ENCODE measurements around the gene INPP4A.
"Not testable (repeated sequence)": the region's sequence is repeated elsewhere in the genome, so short reads cannot be mapped to it uniquely, and the experiment has no call there.

INPP4A gene

DNA sequence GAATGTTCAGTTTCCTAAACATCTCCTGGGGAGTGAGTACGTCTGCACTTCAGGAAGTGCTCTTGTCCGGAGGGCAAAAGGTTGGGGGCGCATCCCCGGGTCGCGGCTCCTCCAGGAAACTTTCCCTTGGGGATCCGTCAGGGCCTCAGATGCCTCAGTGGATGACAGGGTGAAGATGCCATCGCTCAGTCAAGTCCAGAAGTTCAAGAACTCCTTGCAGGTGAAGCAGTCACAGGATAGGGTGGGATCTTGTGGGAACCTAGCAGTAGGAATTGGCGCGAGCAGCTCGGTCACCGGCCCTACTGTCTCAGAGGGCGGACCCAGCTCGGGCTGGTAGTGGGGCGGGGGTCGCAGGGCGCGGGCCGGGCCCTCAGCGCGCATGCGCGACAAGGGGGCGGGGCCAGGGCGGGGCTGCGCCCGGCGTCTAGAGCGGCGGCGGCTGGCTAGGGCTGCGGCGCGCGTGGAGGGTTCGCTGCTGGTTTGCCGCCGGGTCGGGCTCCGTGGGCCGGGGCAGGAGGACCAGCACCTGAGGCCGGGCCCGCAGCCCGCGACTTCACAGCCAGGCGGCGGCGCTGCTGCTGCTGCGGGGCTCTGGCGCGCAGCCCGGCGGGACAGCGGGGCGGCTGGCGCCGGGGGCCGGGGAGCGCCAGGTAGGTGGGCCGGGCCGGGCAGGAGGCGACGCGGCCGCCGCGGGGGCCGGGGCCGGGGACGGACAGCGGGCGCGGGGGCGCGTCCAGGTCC, at the start of gene INPP4A:
Gene INPP4A (plus strand): TSS at position 423 of the 741 bp plus-strand sequence. CDS start 75,191 bp downstream, outside the sequence.
- DNase-seq, result peak in 1 of 2 donors; percentile 67

DNA sequence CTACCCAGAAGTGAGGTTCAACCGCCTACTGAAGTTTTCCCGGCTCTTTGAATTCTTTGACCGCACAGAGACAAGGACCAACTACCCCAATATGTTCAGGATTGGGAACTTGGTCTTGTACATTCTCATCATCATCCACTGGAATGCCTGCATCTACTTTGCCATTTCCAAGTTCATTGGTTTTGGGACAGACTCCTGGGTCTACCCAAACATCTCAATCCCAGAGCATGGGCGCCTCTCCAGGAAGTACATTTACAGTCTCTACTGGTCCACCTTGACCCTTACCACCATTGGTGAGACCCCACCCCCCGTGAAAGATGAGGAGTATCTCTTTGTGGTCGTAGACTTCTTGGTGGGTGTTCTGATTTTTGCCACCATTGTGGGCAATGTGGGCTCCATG, 48.7 kb upstream of the INPP4A start:
- no peak for DNase-seq

DNA sequence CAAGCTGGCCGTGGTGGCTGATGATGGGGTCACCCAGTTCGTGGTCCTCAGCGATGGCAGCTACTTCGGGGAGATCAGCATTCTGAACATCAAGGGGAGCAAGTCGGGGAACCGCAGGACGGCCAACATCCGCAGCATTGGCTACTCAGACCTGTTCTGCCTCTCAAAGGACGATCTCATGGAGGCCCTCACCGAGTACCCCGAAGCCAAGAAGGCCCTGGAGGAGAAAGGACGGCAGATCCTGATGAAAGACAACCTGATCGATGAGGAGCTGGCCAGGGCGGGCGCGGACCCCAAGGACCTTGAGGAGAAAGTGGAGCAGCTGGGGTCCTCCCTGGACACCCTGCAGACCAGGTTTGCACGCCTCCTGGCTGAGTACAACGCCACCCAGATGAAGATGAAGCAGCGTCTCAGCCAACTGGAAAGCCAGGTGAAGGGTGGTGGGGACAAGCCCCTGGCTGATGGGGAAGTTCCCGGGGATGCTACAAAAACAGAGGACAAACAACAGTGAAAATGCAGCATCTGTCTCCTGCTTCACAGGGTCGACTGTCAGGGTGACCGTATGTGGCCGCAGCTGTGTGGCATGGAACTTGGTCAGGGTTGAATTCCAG, 47.8 kb upstream of the INPP4A start:
- no peak for DNase-seq

DNA sequence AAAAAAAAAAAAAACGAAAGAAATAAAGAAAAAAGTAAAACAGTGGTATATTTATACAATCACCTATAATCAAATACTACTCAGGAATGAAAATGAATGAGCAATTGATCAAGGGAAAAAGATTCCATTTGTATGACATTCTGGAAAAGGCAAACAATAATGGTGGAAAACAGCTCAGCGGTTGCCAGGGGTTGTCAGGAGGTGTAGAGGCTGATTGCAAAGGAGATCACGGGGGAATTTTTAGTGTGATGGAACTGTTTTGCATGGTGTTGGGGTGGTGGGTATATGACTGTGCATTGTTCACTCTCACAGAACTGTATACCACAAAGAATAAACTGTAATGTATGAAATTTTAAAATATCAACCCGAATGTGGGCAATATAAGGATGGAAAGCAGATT, 45.5 kb upstream of the INPP4A start:
- no peak for DNase-seq

DNA sequence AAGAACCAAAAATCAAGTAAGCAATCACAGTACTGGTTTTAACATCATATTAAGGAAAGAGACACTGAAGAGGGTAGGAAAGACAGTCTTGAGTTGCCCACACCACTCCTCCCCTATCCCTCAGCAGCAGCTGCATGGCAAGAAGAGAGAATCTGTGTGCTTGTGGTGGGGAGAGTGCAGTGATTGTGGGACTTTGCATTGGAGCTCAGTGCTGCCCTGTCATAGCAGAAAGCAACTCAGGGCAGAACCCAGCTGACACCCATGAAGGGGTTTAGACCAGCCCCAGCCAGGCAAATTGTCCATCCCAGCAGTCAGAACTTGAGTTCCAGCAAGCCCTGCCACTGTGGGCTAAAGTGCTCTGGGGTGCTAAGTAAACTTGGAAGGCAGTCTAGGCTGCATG, 40.8 kb upstream of the INPP4A start:
- DNase-seq, result no peak

DNA sequence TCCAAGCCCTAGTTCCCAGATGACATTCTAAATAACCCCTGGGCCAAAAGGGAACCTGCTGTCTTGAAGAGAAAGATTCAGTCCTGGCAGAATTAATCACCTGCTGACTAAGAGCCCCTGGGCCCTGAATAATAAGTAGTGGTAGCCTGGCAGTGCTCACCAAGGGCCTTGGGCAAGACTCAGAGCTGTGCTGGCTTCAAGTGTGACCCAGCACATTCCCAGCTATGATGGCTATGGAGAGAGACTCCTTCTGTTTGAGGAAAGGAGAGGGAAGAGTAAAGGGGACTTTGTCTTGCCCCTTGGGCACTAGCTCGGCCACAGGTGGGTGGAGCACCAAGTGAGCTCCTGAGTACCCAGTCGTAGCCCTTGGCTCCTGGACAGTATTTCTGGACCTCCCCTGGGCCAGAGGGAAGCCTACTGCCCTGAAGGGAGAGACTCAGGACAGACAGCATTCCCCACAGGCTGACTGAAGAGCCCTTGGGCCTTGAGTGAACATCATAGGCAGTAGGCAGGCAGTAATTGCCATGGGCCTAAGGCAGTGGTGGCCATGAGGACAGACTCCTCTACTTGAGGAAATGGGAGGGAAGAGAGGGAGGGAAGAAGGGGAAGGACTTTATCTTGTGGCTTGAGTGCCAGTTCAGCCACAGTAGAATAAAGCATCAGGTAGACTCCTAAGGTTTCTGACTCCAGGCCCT, 40.0 kb upstream of the INPP4A start:
- no peak for DNase-seq

DNA sequence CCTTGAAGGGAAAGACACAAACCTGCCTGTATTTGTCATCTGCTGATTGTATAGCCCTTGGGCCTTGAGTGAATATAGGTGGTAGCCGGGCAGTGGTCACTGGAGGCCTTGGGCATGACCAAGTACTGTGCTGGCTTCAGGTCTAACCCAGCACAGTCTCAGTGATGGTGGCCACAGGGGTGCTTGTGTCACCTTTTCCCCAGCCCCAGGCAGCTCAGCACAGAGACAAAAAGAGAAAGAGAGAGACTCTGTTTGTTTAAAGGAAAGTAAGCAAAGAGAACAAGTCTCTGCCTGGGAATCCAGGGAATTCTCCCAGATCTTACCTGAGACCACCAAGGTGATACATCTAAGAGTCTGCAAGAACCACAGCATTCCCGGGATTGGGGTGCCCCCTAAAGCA, 39.4 kb upstream of the INPP4A start:
- no peak for DNase-seq

DNA sequence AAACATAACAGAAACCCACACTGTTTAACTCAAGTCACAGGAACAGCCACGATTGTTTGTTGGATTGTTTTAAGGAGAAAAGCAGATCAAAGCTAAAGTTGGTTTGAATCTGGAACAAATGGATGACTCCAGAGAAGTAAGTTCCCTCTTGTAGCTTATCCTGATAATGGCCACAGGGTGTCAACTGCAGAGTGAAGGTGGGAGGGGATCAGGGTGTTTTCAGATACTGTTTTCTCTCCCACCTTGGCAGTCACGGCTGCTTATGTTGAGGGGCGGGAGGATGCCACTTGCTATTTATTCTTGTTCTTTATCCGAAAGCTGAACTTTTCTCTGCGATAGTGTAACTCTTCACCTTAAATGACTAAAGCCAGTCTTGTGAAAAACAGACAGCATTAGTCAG, 36.5 kb upstream of the INPP4A start:
- no peak for DNase-seq

DNA sequence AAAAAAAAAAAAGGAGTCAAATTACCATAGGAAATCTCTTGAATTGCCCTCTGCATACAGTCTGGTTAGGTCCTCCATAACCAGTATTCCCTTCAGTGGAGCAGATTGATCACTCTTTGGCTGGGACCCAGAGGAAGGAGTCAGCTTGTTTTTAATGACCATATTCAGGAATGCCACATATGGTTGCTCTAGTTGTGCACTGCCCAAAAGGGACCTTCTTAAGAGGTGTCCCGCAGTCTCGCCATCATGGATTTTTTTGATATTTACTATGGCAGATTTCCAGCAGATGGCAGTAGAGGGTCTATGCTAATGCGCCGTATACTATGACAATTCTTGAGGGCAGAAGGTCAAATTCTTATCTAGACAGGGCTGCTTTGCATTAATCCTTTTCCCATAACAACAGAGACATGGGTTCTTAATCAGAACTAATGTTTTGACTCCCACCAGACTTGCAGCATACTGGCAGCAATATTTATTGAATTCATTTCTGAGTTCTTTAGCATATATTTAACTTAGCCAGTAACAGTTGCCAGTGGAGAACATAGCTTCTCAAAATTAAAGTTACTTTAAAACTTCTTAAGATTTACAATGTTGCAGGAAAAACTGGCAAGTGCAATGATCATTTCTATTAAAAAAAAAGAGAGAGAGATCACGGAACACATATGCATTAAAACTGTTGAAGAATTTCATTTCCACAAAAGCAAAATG, 31.8 kb upstream of the INPP4A start:
- peak; percentile 54 to 97 for DNase-seq

DNA sequence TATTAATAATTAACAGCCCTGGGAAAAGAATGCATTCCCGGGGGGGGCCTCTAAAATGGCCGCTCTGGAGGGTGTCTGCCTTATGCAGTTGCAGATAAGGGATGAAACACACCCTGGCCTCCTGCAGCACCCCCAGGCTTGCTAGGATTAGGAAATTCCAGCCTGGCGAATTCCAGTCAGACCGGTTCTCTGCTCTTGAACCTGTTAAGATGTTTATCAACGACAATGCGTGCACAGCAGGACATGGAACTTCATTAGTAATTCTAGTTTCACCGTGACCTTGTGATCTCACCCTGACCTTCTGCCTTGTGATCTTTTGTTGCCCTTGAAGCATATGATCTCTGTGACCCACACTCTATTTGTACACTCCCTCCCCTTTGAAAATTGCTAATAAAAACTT, 30.4 kb upstream of the INPP4A start:
- not testable (repeated sequence) for DNase-seq

DNA sequence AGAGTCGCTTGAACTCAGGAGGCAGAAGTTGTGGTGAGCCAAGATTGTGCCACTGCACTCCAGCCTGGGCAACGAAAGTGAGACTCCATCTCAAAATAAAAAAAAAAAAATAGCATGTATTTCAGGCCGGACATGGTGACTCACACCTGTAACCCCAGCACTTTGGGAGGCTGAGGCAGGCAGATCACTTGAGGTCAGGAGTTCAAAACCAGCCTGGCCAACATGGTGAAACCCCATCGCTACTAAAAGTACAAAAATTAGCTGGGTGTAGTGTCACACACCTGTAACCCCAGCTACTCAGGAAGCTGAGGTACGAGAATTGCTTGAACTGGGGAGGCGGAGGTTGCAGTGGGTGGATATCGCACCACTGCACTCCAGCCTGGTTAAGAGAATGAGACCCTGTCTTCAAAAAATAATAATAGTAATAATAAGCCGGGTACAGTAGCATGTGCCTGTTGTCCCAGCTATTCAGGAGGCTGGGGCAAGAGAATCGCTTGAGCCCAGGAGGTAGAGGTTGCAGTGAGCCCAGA, 28.9 kb upstream of the INPP4A start:
- not testable (repeated sequence) for DNase-seq

DNA sequence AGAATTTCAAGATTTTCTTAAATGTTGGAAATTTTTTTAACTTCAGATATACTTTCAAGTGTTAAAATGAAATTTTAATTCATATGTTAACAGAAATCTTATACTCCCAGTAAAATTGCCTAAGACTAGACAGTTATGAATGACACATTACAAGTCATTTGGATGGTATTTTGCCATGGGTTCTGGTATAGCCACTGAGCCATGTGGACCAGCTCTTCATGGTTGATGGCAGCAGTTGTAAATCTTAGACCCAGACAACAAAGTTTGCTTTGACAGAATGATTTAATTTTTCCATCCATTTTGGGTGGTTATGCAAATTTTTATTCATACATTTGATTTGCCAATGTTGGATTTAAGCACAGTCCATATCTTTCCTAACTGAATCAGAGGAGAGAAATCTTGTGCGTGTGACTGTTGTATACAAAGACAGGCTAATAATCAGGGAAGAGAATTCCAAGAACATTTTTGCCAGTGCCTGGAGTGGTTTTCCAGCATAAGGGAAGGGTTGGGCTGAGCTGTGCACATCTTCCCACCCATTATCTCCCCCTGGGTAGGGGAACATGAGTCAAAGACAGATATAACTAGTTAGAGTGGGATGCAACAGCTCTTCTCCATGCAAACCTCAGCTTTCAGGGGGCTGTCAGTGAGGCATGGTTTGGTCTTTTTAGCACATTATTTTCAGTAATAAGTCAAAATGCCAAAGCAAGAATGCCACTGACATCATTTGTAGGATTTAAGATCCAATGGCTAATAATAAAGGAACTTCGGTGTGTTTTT, 28.1 kb upstream of the INPP4A start:
- no peak for DNase-seq

DNA sequence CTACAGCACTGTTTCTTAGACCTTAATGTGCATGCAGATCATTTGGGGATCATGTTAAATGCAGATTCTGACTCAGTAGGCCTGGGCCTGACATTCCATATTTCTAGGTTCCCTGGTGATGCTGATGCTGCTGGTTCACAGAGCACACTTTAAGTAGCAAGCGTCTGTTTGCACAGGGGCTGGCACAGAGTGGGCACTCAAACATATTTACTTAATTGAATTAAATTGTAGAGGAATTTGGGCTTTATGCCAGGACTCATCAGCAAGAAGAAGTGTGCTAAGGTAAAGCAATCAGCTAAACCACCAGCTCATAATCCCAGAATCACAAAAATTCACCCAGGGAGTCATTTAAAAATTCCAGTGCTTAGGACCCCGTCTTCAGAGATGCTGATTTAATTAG, 25.1 kb upstream of the INPP4A start:
- DNase-seq, result no peak

DNA sequence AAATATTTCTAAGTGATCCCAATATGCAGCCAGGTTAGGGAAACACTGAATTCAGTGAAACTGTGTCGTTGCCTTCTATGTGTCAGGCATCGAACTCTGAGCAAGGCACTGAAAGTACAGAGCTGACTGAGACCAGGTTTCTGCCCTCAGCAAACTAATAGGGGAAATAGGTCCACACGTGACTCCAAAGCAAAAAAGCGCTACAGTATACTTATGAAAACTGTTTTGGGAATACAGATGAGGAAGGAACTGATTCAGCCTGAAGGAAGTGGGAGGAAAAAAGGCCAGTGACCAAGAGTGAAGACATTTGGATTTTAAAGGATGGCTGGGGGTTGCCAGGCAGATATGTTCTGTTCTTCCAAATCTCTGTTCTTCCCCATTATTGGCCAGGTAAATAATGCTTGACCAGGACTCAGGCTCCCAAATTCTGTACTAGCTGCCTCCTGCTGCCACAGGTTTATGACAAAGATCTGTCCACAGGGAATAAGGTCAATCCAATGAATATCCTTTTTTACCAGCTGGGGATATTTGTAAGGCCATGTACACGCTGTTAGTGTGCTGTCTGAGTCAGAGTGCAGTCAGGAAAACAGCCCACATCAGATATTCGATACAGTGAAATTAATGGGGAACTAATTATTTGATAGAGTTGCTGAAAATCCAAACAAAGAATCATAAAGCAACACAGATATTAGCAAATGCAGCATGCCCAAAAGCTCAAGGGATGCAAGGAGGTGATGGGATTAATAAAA, 24.5 kb upstream of the INPP4A start:
- peak in 1 of 2 donors; percentile 27 for DNase-seq

DNA sequence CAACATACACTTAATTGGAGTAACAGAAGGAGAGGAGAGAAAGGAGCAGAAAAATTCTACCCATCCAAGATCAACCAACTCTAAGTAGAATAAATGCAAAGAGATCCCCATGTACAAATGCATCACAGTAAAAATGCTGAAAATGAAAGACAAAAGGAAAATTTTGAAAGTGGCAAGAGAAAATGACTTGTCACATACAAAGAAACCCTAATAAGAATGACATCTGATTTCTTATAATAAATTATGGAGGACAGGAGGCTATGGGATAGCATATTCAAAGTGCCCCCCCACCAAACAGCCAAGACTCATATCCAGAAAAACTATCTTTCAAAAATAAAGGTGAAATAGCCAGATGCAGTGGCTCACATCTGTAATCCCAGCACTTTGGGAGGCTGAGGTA, 22.2 kb upstream of the INPP4A start:
- DNase-seq, result no peak

DNA sequence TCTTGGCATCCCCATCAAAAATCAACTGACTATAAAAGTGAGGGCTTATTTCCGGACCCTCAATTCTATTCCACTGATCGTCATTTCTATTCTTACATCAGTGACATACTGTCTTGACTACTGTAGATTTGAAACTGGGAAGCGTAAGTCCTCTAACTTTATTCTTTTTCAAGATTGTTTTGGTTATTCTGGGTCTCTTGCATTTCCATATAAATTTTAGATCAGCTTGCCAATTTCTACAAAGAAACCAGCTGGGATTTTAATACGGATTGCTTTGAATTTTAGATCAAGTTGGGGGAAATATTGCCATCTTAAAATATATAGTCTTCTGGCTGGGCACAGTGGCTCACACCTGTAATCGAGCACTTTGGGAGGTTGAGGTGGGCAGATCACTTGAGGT, 17.9 kb upstream of the INPP4A start:
- no peak for DNase-seq

DNA sequence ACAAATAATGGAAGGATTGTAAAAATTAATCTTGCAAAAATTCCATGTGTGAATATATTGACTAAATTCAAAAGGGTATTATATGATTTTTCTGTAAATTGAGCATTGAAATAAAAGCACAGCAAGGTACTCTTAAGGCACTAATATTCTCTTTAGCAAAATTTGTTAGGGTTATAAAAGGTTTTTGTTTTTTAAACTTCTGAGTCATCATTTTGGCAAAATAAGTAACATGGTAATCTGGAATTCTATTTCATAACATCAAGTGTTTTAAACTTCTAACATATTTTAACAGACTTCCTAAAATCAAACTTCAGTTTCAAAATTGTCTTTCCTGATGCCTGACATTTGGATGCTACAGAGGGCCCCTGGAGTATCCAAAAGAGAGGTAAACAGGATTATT, 12.5 kb upstream of the INPP4A start:
- DNase-seq, result no peak

DNA sequence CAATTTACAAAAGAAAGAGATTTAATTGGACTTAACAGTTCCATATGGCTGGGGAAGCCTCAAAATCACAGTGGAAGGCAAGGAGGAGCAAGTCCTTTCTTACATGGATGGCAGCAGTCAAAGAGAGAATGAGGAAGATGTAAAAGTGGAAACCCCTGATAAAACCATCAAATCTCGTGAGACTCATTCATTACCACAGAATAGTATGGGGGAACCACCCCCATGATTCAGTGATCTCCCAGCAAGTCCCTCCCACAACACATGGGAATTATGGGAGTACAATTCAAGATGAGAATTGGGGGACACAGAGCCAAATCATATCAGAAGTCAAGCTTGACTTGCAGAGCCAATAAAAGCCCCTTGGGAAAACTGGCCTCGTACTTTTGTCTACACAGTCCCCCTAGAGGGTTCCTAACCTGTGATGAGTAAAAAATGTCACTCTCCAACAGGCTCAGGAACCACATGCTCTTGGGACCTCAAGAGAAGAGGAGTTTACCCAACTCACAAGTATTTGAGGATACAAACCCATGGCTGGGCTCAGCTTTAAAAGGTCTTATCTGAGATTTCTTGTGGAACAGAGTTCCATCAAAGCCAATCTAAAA, 11.2 kb upstream of the INPP4A start:
- no peak for DNase-seq

DNA sequence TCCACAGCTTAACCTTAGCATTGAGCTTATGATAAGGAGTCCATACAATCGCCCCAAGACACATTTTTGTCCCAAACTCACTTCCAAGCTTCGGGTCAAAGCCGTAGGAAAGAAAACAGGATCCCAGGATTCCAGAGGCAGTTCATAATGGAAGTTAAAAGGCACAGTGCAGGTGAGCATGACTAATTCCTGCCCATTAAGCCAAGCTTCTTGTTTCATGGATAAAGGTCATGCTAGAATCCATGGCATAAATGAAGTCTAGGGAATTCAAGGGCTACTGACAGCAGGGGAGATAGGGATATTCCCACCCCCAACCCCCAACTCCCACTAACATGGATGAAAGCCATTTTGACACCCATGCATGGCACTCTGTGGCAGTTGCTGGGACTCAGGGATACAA, 10.2 kb upstream of the INPP4A start:
- no peak for DNase-seq

DNA sequence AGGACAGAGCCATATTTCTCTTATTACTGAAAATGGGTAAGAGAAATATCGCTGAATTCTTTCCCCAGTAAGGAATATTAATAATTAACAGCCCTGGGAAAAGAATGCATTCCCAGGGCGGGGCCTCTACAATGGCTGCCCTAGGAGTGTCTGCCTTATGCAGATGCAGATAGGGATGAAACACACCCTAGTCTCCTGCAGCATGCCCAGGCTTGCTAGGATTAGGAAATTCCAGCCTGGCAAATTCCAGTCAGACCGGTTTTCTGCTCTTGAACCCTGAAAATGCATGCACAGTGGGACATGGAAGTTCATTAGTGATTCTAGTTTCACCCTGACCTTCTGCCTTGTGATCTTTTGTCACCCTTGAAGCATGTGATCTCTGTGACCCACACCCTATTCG, 9.0 kb upstream of the INPP4A start:
- DNase-seq, result not testable (repeated sequence)

DNA sequence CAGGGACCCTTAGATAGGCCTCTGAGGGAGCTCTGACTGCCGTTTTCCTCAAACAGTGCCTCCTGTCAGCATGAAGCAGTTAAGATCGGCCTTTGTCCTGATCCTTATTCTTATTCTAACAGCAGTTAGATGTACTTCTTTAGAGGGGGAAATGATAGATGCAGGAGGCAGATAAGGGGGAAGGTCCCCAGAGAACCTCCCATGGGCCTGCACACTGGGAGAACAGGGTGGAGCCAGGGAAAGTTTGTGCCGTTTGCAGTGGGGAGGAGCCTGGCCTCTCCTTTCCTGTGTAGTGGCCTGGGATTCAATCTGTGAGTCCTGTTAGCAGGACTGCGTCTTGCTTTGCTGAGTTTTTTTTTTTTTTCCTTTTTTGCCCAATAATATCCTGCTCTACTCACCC, 7.9 kb upstream of the INPP4A start:
- no peak for DNase-seq
